ENCODE data around the gene CYTH1.

The CYTH1 gene

DNA sequence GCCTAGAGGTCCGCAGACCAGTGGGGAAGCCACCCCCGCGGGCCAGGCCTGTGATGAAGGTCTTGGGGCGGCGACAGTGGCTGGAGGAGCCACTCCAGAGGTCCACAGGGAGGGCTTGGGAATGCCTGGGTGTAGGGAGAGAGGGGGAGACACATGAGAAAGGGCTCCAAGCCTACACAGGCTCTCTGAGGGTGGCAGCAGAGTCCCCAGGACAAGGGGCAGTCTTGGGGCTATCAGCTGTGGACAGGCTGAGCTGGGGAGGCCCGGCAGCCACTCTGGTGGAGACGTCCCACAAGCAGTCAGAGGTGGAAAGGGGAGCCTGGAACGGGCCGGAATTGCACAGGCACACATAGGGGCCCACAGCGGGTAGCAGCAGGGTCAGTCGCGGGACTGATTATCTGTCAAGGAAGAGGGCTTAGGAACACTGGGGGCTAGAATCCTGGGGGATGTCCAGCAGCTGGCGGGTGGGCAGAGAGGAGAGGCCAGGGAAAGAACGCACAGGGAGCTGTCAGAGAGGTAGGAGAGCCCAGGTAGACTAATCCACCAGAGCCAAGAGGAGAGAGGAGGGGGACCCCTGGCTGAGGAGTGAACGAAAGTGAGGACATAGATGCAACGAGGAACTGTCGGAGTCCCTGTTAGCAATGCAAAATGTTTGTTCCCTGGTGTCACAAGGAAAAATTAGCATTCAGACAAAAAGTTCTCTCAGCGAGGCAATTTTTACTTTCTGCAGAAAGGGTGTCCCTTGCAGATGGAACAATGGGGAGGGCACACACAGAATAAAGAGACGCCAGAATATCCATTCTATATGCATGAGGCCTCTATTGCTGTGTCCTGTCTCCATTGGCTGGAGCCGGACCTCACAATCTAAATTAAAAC lies 111.0 kb downstream of the CYTH1 start:
- FAIRE-seq (no peak), DNase-seq (ENCODE audit: insufficient read length, low spot score) (no peak)
- TF ChIP-seq, protein P1, sequence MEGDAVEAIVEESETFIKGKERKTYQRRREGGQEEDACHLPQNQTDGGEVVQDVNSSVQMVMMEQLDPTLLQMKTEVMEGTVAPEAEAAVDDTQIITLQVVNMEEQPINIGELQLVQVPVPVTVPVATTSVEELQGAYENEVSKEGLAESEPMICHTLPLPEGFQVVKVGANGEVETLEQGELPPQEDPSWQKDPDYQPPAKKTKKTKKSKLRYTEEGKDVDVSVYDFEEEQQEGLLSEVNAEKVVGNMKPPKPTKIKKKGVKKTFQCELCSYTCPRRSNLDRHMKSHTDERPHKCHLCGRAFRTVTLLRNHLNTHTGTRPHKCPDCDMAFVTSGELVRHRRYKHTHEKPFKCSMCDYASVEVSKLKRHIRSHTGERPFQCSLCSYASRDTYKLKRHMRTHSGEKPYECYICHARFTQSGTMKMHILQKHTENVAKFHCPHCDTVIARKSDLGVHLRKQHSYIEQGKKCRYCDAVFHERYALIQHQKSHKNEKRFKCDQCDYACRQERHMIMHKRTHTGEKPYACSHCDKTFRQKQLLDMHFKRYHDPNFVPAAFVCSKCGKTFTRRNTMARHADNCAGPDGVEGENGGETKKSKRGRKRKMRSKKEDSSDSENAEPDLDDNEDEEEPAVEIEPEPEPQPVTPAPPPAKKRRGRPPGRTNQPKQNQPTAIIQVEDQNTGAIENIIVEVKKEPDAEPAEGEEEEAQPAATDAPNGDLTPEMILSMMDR (IDR thresholded peaks at IDR 0.05; ENCODE audit: insufficient read depth, missing control alignments), result no peak

GRCh38 chr17:78669975-78670518 lies 112.0 kb downstream of the CYTH1 start:
- TF ChIP-seq, protein P1 (IDR thresholded peaks at IDR 0.05; ENCODE audit: insufficient read depth, missing control alignments), result no peak
- DNase-seq (ENCODE audit: insufficient read length, low spot score), result no peak
- FAIRE-seq, result no peak

DNA sequence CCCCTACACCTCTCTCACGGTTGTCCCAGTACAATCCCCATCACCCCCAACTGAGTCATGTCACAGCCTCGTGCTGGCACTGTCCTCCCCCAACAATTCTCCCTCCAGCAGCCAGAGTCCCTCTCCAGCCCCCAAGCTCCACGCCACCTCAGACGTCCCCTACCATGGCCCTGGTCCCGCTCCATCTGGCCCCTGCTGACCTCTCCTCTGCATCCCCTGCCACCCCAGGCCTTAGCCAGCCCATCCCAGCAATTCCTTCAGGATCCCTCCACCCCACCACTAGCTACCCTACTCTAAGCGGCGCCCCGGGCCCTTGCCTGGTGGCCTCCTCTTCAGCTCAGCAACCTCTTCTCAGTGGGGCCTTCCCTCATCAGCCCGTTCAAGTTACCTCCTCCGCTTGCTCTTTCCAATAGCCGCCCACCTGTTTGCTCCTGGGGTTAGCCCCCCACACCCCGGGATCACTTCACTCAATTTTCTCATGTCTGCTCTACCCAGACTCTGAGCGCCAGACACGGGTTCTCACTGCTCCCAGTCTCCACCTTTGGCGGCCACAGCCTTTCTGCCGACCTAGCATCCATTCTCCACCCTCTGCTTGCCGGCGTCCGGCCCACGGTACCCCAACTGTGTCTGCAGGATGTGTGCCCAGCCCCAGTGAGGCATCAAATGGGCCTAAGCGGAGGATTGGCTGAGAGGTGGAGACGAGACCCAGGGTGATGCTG lies 112.7 kb downstream of the CYTH1 start:
- FAIRE-seq (no peak), DNase-seq (ENCODE audit: insufficient read length, low spot score) (no peak)
- TF ChIP-seq, protein P1 (IDR thresholded peaks at IDR 0.05; ENCODE audit: insufficient read depth, missing control alignments), result no peak

DNA sequence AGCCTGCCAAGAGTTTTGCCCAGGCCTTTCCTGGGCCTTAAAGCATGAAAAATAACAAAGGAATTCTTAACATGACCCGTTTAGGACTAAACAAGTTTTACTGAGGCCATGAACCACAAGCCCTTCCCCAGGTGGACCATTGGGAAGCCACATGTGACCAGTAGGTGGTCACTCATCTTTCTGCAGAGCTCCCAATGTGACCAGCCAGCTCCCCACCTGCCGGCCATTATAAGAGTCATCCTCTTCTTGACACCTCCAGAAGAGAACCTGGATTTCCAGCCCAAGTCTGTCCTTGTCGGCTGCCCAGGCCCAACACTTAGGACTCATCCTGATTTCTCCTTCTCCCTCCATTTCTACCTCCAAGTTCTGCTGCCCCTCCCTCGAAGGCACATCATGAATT lies 113.2 kb downstream of the CYTH1 start:
- TF ChIP-seq, protein P1 (IDR thresholded peaks at IDR 0.05; ENCODE audit: insufficient read depth, missing control alignments), result no peak
- DNase-seq (ENCODE audit: insufficient read length, low spot score) (no peak), FAIRE-seq (no peak)

DNA sequence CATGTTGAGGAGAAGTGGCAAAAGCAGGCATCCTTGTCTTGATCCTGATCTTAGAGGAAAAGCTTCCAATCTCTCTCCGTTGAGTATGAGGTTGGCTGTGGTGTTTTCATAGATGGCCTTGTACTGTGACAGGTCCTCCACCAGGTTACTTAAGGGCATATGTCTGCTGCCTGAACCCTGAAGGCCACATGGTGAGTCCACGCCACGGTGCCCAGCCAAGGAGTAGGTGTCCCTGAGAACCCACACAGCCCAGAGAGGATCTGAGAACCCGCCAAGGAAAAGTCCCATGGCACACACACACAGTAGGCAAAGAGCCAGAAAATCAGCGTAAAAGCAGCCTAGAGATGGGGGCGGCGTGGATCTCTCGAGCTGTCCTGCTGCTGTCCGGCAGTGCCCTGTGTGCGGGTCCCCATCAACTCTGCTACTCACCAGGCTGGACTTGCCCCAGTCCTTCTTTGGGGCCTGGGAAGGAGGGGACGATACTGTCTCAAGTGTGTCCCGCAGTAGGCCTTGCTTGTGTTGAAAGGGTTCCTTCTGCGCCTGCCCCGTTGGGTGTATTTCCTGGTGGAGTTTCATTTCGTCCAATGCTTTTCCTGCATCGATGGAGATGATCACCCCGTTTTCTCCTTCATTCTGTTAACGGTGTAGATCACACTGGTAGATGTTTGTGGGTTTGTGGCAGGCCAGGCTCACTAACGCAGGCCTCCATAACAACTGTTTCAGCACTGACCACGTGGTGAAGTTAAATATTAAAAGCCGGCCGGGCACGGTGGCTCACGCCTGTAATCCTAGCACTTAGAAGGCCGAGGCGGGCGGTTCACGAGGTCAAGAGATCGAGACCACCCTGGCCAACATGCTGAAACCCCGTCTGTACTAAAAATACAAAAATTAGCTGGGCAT lies 114.1 kb downstream of the CYTH1 start:
- TF ChIP-seq, protein P1 (IDR thresholded peaks at IDR 0.05; ENCODE audit: insufficient read depth, missing control alignments), result no peak
- no peak for DNase-seq (ENCODE audit: insufficient read length, low spot score)
- FAIRE-seq, result no peak

DNA sequence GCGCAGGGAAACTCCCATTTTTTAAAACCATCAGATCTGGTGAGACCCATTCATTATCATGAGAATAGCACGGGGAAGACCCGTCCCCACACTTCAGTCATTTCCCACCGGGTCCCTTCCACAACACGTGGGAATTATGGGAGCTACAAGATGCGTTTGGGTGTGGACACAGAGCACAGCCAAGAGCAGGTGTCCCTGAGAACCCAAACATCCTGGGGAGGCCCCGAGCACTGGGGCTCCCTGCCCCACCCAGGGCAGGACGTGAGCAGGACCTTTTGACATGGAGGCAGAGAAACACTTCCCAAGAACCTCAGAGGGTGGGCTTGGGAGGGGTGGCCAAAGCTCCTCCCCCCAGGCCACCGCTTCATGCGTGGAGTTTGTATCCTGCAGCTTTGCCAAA lies 115.0 kb downstream of the CYTH1 start:
- FAIRE-seq (no peak), DNase-seq (ENCODE audit: insufficient read length, low spot score) (no peak)
- TF ChIP-seq, protein P1 (IDR thresholded peaks at IDR 0.05; ENCODE audit: insufficient read depth, missing control alignments), result no peak

Data from D721Med (cell line).